ENCODE measurements around the gene EBI3.
A peak's percentile ranks its signal among the peaks of the same experiment; 100 is the strongest.
"Not testable (repeated sequence)": the region's sequence is repeated elsewhere in the genome, so short reads cannot be mapped to it uniquely, and the experiment has no call there.

The EBI3 gene

GRCh38 chr19:4210166-4210731 lies 19.1 kb upstream of the EBI3 start:
- Histone ChIP-seq H3K4me1 (peaks cover 0 to 9% (median 8%) of the 10 kb centered on the region in 10 experiments; a peak in 11 of 20 replicates), H4K20me1 (0 out of 22 replicates have a peak, but pooled peaks cover 0 to 4% (median 0%) of the 10 kb centered on the region in 11 experiments), H3K9me3 (replicated peaks in 1 of 11) (no peaks in the 10 kb centered on the region), H3K27ac (no peak overlapping the region), H3K4me3 (no peak overlapping the region), H3K9ac (no peak overlapping the region), H3K36me3 (no peaks in the 10 kb centered on the region), H3K4me2 (no peak overlapping the region), H3K27me3 (no peaks in the 10 kb centered on the region)
- TF ChIP-seq Cebpa-rat (IDR thresholded peaks at IDR 0.05) = no peak

GRCh38 chr19:4213116-4213515 lies 16.2 kb upstream of the EBI3 start:
- Histone ChIP-seq H4K20me1 (no peaks in the 10 kb centered on the region), H3K9ac (no peak overlapping the region), H3K27me3 (no peaks in the 10 kb centered on the region), H3K27ac (no peak overlapping the region), H3K36me3 (no peaks in the 10 kb centered on the region), H3K4me1 (peaks cover 0 to 11% (median 8%) of the 10 kb centered on the region in 10 experiments; a peak in 11 of 20 replicates), H3K4me2 (peak overlapping the region in 1 of 11 experiments; percentile 30; a peak in 1 of 22 replicates), H3K4me3 (no peak overlapping the region), H3K9me3 (replicated peaks in 1 of 11) (peaks cover 0 to 15% (median 12%) of the 10 kb centered on the region in 11 experiments; a peak in 15 of 22 replicates)
- no peak for TF ChIP-seq Cebpa-rat (IDR thresholded peaks at IDR 0.05)

DNA sequence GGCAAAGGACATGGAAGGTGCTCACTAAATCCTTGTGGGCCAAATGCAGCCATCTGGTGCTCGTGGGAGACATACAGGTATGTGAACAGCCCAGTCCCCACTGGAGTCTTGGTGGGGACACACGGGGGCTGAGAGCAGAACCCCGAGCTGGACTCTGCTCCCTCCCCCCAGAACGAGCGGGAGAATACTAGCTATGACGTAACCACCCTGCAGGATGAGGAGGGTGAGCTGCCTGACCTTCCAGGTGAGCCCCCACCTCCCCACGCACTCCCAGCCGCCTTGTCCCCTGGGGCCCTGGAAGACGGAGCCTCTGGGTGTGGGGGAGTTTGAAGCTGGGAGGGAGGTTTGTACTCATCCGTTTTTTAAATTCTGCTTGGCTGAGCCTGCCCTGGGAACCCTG lies 13.5 kb upstream of the EBI3 start:
- Histone ChIP-seq H3K4me1 (peaks cover 7 to 28% (median 9%) of the 10 kb centered on the region in 10 experiments; a peak in 14 of 20 replicates), H3K4me3 (no peak overlapping the region), H3K9ac (no peak overlapping the region), H3K27ac (no peak overlapping the region), H3K36me3 (no peaks in the 10 kb centered on the region), H3K27me3 (no peaks in the 10 kb centered on the region), H3K4me2 (no peak overlapping the region), H4K20me1 (no peaks in the 10 kb centered on the region), H3K9me3 (replicated peaks in 1 of 11) (peaks cover 0 to 15% (median 12%) of the 10 kb centered on the region in 11 experiments; a peak in 15 of 22 replicates)
- no peak for TF ChIP-seq Cebpa-rat (IDR thresholded peaks at IDR 0.05)

- Histone ChIP-seq H3K27me3 (no peaks in the 10 kb centered on the region), H3K4me1 (peaks cover 7 to 33% (median 9%) of the 10 kb centered on the region in 10 experiments; a peak in 15 of 20 replicates), H3K9me3 (replicated peaks in 1 of 11) (peaks cover 0 to 15% (median 12%) of the 10 kb centered on the region in 11 experiments; a peak in 15 of 22 replicates), H3K4me2 (no peak overlapping the region), H4K20me1 (no peaks in the 10 kb centered on the region), H3K4me3 (no peak overlapping the region), H3K27ac (no peak overlapping the region), H3K9ac (no peak overlapping the region), H3K36me3 (no peaks in the 10 kb centered on the region)
- TF ChIP-seq Cebpa-rat (IDR thresholded peaks at IDR 0.05) = no peak
Measured at GRCh38 chr19:4216846-4217245, 12.5 kb upstream of the EBI3 start.

DNA sequence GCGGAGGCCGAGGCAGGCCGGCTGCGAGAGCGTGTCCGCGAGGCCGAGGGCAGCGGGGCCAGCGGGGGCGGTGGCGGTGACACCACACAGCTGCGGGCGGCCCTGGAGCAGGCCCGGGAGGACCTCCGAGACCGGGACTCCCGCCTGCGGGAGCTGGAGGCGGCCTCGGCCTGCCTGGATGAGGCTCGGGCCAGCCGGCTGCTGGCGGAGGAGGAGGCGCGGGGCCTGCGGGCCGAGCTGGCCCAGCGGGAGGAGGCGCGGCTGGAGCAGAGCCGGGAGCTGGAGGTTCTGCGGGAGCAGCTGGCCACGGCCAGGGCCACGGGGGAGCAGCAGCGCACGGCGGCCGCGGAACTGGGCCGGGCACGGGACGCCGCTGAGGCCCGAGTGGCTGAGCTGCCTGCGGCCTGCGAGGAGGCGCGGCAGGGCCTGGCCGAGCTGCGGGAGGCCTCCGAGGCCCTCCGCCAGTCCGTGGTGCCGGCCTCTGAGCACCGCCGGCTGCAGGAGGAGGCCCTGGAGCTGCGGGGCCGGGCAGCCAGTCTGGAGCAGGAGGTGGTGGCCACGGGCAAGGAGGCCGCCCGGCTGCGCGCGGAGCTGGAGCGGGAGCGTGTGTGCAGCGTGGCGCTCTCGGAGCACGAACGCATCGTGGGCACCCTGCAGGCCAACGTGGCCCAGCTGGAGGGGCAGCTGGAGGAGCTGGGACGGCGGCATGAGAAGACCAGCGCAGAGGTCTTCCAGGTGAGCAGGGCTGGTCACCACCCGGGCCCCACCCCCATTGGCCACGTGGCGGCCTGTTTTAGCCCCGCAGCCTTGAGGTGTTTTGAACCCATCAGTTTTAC lies 11.7 kb upstream of the EBI3 start:
- H3K9me3 ChIP-seq (replicated peaks in 1 of 11) = peaks cover 0 to 15% (median 12%) of the 10 kb centered on the region in 11 experiments; a peak in 15 of 22 replicates
- peaks cover 10 to 39% (median 17%) of the 10 kb centered on the region in 10 experiments; a peak in 19 of 20 replicates for H3K4me1 ChIP-seq
- no peak overlapping the region for H3K4me2 ChIP-seq
- no peak overlapping the region for H3K4me3 ChIP-seq
- no peak for TF ChIP-seq Cebpa-rat (IDR thresholded peaks at IDR 0.05)
- no peak overlapping the region for H3K9ac ChIP-seq
- H3K27ac ChIP-seq = no peak overlapping the region
- no peaks in the 10 kb centered on the region; a peak in 1 of 22 replicates for H4K20me1 ChIP-seq
- H3K36me3 ChIP-seq = no peaks in the 10 kb centered on the region
- no peaks in the 10 kb centered on the region for H3K27me3 ChIP-seq

GRCh38 chr19:4218523-4218922 lies 10.8 kb upstream of the EBI3 start:
- H4K20me1 ChIP-seq, H3K27ac ChIP-seq, H3K36me3 ChIP-seq, H3K9ac ChIP-seq, H3K27me3 ChIP-seq, H3K4me3 ChIP-seq: not testable (repeated sequence)
- H3K4me1 ChIP-seq = peaks cover 12 to 42% (median 21%) of the 10 kb centered on the region in 10 experiments; a peak in 19 of 20 replicates
- H3K4me2 ChIP-seq = peak overlapping the region in 2 of 11 experiments; percentile 10 to 26; a peak in 1 of 22 replicates
- peaks cover 0 to 15% (median 12%) of the 10 kb centered on the region in 11 experiments; a peak in 15 of 22 replicates for H3K9me3 ChIP-seq (replicated peaks in 1 of 11)

DNA sequence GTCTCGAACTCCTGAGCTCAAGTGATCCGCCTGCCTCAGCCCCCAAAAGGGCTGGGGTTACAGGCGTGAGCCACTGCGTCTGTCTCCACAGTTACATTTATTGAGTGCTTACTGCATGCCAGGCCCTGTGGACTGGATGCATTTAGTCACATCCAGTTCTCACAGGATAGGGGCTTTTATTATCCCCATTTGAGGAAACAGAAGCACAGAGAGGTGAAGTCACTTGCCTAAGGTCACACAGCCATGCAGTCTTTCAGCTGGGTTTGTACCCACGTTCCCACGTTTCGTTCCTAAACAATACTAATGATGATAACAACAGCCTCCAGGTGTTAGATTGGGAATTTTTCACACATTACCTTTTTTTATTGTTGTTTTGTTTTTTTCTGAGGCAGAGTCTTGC lies 9.1 kb upstream of the EBI3 start:
- H3K4me3 ChIP-seq = no peak overlapping the region
- peaks cover 0 to 15% (median 12%) of the 10 kb centered on the region in 11 experiments; a peak in 15 of 22 replicates for H3K9me3 ChIP-seq (replicated peaks in 1 of 11)
- H3K27me3 ChIP-seq = no peaks in the 10 kb centered on the region
- H3K4me1 ChIP-seq = peaks cover 9 to 37% (median 13%) of the 10 kb centered on the region in 10 experiments; a peak in 19 of 20 replicates
- no peak for TF ChIP-seq Cebpa-rat (IDR thresholded peaks at IDR 0.05)
- no peaks in the 10 kb centered on the region for H3K36me3 ChIP-seq
- no peak overlapping the region for H3K27ac ChIP-seq
- H4K20me1 ChIP-seq = no peaks in the 10 kb centered on the region; a peak in 1 of 22 replicates
- no peak overlapping the region for H3K9ac ChIP-seq
- H3K4me2 ChIP-seq = peak overlapping the region in 1 of 11 experiments; percentile 12; a peak in 2 of 22 replicates

- H3K4me3 ChIP-seq = no peak overlapping the region
- peaks cover 19 to 55% (median 27%) of the 10 kb centered on the region in 10 experiments for H3K4me1 ChIP-seq
- H3K27ac ChIP-seq = no peak overlapping the region
- no peaks in the 10 kb centered on the region for H3K27me3 ChIP-seq
- H3K36me3 ChIP-seq = no peaks in the 10 kb centered on the region
- no peak overlapping the region for H3K4me2 ChIP-seq
- TF ChIP-seq Cebpa-rat (IDR thresholded peaks at IDR 0.05) = no peak
- no peak overlapping the region for H3K9ac ChIP-seq
- no peaks in the 10 kb centered on the region for H3K9me3 ChIP-seq (replicated peaks in 1 of 11)
- H4K20me1 ChIP-seq = no peaks in the 10 kb centered on the region; a peak in 2 of 22 replicates
Measured at GRCh38 chr19:4224470-4224869, 4.9 kb upstream of the EBI3 start.

DNA sequence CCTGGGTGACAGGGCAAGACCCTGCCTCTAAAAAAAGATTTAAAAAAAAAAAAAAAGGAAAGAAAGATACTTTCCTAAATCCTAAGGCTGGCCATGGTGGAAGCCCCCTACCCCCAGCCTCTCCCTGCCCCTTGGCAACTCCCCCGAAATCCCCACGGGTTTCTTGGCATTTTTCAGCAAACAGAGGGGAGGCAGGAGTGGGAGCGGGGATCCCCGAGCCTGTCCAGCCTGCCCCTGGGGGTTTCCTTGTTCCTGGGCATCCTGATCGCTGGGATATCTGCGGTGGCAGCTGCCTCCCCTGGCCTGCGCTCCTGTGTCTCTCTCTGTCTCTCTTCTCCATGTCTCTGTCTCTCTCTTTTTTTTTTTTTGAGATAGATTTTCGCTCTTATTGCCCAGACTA lies 3.4 kb upstream of the EBI3 start:
- Histone ChIP-seq H3K4me2 (no peak overlapping the region), H3K9me3 (replicated peaks in 1 of 11) (no peaks in the 10 kb centered on the region), H3K9ac (no peak overlapping the region), H3K27ac (no peak overlapping the region), H3K36me3 (no peaks in the 10 kb centered on the region), H3K27me3 (no peaks in the 10 kb centered on the region), H4K20me1 (no peaks in the 10 kb centered on the region; a peak in 2 of 22 replicates), H3K4me3 (no peak overlapping the region), H3K4me1 (peaks cover 21 to 53% (median 30%) of the 10 kb centered on the region in 10 experiments)
- no peak for TF ChIP-seq Cebpa-rat (IDR thresholded peaks at IDR 0.05)

Measured in BLaER1 treated with 17β-estradiol and CSF1 and Interleukin-3, amounts not matched to agents 10 nM and 100 nM (cell line).